GM19240 (cell line): ENCODE measurements around the gene CSTA.
"Not testable (repeated sequence)": the region's sequence is repeated elsewhere in the genome, so short reads cannot be mapped to it uniquely, and the experiment has no call there.

Source experiments
- DNase-seq: peaks from one replicate; pipeline ENCODE4 v3.0.0; 2011; ENCODE audit warnings: low spot score; ENCODE audit not compliant: insufficient read length

The CSTA gene

GRCh38 chr3:122322095-122323075, 2.7 kb upstream of the CSTA start:
- no peak for DNase-seq

- DNase-seq: no peak
Measured at GRCh38 chr3:122325769-122326168, 721 bp downstream of the CSTA start.

DNA sequence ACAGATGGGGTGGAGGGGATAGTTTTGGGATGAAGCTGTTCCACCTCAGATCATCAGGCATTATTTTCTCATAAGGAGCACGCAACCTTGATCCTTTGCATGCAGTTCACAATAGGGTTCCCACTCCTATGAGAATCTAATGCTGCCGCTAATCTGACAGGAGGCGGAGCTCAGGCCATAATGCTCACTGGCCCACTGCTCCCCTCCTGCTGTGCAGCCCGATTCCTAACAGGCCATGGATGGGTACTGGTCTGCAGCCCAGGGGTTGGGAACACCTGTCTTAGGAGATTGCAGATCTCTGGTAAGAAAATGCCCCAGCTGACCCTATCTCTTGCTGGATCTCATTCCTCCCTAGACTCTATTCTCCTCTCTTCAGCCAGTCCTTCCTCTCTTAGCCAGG, 6.8 kb downstream of the CSTA start:
- no peak for DNase-seq

DNA sequence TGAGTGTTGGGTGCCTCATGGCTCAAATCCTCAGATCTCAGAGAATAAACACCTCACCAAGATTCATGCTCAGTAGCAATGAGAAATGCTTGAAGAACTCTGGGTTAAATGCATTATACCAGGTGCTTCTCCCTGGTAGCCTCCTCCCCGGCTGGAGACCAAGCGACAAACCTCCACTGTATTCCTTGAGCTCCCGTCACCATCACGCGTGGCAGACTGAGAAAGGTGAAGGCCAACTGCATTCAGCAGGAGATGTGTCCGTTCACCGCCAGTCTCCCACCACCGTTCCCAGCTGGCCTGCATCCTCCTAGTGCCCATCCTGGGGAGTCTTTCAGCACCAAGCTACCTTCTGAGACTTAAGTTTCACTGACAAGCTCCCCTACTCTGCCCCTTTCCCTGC, 7.5 kb downstream of the CSTA start:
- DNase-seq: no peak

- DNase-seq: no peak
Measured at GRCh38 chr3:122342803-122343202, 17.8 kb downstream of the CSTA start.

GRCh38 chr3:122343654-122344053, 18.6 kb downstream of the CSTA start:
- DNase-seq: no peak

GRCh38 chr3:122349171-122349570, 24.1 kb downstream of the CSTA start:
- no peak for DNase-seq

GRCh38 chr3:122350814-122351418, 25.9 kb downstream of the CSTA start:
- DNase-seq: no peak

GRCh38 chr3:122351612-122352011, 26.6 kb downstream of the CSTA start:
- DNase-seq: no peak

GRCh38 chr3:122353215-122353614, 28.2 kb downstream of the CSTA start:
- no peak for DNase-seq

- DNase-seq: no peak
Measured at GRCh38 chr3:122353893-122354401, 28.9 kb downstream of the CSTA start.

- no peak for DNase-seq
Measured at GRCh38 chr3:122355612-122356011, 30.6 kb downstream of the CSTA start.

- DNase-seq: no peak
Measured at GRCh38 chr3:122356402-122356801, 31.4 kb downstream of the CSTA start.

DNA sequence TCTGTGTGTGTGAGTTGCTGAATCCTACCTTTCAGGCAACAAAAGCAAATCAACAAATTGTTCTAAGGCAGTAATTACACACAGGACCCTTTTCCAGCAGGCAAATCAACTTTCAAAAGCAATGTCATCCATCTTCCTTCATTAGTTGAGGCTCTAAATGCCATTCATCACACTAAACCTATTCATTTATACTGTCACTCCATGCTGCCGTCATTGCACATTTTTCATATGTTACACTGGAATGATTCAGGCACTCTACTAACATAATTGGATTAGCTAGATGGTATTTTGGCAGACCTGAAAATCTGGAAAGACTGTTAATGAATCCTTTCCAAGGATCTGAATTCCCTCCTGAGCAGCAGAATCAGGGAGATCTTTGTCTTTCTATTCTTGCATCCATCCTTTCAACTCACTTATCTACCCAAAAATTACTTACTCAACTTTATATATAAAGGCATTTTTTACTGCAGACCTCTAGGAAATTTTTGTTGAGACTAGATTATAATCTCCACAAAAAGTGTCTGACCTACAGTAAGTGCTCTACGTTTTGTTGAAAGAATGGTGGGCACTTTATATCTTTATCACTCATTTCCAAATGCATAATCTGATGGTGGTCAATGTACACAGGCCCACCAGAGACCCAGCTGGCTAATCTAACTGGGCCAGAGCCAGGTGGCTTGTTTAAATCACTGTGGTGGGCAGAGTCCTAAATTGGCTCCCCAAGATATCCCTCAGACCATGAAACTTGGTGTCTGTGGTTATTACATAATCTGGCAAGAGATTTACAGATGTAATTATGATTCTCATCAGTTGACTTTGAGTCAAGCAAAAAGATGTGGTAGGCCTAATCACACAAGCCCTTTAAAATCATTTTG, 33.0 kb downstream of the CSTA start:
- DNase-seq: no peak

- DNase-seq: no peak
Measured at GRCh38 chr3:122358703-122359032, 33.6 kb downstream of the CSTA start.

- DNase-seq: no peak
Measured at GRCh38 chr3:122362026-122362425, 37.0 kb downstream of the CSTA start.

- DNase-seq: no peak
Measured at GRCh38 chr3:122364490-122364889, 39.4 kb downstream of the CSTA start.

DNA sequence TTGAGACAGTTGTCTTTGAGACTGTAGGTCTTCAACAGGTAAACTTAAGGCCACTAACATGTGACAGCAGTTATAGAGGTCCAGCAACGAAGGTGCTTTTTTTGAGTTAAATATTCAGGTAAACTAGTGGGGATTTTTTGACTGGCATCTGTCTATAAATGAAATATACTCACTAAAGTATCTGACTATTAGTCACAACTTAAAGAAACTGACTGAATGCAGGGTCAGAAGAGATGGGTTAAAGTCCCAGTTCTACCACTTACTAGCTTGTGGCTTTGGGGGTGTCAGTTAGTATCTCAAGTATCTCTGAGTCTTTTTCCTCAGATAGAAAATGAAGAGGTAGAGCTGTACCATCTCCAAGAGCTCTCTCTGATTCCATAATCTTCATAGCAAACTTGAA, 40.0 kb downstream of the CSTA start:
- no peak for DNase-seq

DNA sequence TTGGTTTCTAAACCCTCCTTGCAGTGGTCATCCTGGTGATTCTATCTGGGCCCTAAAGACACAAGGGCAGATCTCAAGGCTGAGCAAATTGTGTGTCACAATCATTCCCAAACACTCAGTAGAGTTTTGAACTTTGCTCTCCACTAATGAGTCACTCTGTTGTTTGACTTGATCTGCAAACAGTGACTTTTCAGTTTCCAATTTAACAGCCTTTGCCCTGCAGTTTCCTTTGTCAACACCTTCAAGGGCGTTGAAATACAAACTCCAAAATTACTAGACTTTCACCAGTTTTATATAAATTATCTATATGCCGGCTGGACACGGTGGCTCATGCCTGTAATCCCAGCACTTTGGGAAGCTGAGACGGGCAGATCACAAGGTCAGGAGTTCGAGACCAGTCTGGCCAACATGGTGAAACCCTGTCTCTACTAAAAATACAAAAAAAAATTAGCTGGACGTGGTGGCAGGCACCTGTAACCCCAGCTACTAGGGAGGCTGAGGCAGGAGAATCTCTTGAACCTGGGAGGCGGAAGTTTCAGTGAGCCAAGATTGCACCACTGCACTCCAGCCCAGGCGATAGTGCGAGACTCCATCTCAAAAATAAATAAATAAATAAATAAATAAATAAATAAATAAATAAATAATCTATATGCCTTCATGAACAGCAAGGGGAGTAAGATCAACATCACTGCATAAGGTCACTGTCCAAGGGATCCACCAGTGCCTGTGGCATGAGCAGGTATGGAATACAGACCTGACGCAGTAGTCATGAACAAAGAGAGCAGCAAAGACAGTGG, 40.7 kb downstream of the CSTA start:
- not testable (repeated sequence) for DNase-seq

DNA sequence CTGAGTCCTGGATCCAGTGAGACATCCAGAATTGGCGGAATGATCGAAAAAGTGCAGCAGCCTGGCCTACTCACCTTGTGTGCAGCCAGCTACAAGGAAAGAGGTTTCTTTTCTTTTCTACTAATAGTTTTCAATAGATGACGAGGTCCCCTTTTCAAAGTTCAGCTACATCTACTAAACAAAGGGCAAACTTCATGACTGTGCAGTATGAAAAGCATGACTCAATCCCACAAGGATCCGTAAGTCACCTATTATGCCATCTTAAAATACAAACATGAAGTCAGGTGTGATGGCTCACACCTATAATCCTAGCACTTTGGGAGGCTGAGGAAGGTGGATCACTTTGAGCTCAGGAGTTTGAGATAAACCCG, 41.3 kb downstream of the CSTA start:
- no peak for DNase-seq

- no peak for DNase-seq
Measured at GRCh38 chr3:122374034-122374433, 49.0 kb downstream of the CSTA start.
